Breast epithelium (tissue), 3 donors: ENCODE results near the gene GRIN3A.

ENCODE experiments used
- CTCF ChIP-seq, 3 donors: fragments of 450-650 bp; IDR thresholded peaks; one replicate each; pipeline ENCODE4 v1.5.1; 2016 to 2017; ENCODE audit warnings: antibody characterized with exemption in 3 of 3, mild to moderate bottlenecking in 3 of 3, moderate library complexity in 3 of 3
- POLR2A ChIP-seq: fragments of 450-650 bp; IDR thresholded peaks from one replicate; pipeline ENCODE4 v1.6.1; 2016; ENCODE audit warnings: antibody characterized with exemption, mild to moderate bottlenecking, moderate library complexity
- POLR2AphosphoS5 ChIP-seq, 3 donors: sonication (generic); formaldehyde crosslinking; IDR thresholded peaks; one replicate each; pipeline ENCODE4 v1.6.1; 2017; ENCODE audit warnings: antibody characterized with exemption in 3 of 3

GRCh38 chr9:101718192-101718591, 20.3 kb downstream of the GRIN3A start:
- TF ChIP-seq CTCF (IDR thresholded peaks at IDR 0.05) (no peak), POLR2AphosphoS5 (IDR thresholded peaks at IDR 0.05) (no peak), POLR2A (no peak)
